ENCODE data around the gene ASCL2. TPM values are rescaled to one million over a fixed set of nuclear protein-coding genes. Genes with fewer than 3 reads are reported as not detected.
A peak's percentile ranks its signal among the peaks of the same experiment; 100 is the strongest.

The ASCL2 gene
- total RNA-seq, 4 donors from 2014 or later = 11.4 to 18.0 (median 15.9) TPM

GRCh38 chr11:2271077-2271326, 614 bp upstream of the ASCL2 start:
- Histone ChIP-seq H3K27me3 (peaks cover 47% of the 10 kb centered on the region), H3K9me3 (no peaks in the 10 kb centered on the region), H3K4me1 (peaks cover 39% of the 10 kb centered on the region), H3K27ac (no peak overlapping the region), H3K4me3 (peak overlapping the region; percentile 65), H3K36me3 (no peaks in the 10 kb centered on the region)
- TF ChIP-seq POLR2AphosphoS5 (IDR thresholded peaks at IDR 0.05) = no peak
- no peak for TF ChIP-seq EP300 (IDR thresholded peaks at IDR 0.05)
- no peak for TF ChIP-seq CTCF (IDR thresholded peaks at IDR 0.05)
- no peak for TF ChIP-seq POLR2A (IDR thresholded peaks at IDR 0.05)
- DNase-seq (ENCODE audit: low spot score in 2 of 2) = no peak
- no CpG with 5 or more reads among the region's 28 CpGs for WGBS

- DNase-seq (ENCODE audit: low spot score in 2 of 2) = peak in 1 of 2 donors; percentile 77
- Histone ChIP-seq H3K27me3 (peaks cover 47% of the 10 kb centered on the region), H3K27ac (peak overlapping the region; percentile 89), H3K36me3 (no peaks in the 10 kb centered on the region), H3K4me3 (peak overlapping the region; percentile 65), H3K4me1 (peaks cover 48% of the 10 kb centered on the region), H3K9me3 (no peaks in the 10 kb centered on the region)
- WGBS = 4% methylated on average over 24 of the region's 104 CpGs
- TF ChIP-seq POLR2AphosphoS5 (IDR thresholded peaks at IDR 0.05) = peak in 1 of 3 donors; percentile 35
- TF ChIP-seq CTCF (IDR thresholded peaks at IDR 0.05) = no peak
- no peak for TF ChIP-seq POLR2A (IDR thresholded peaks at IDR 0.05)
- TF ChIP-seq EP300 (IDR thresholded peaks at IDR 0.05) = no peak
Measured at GRCh38 chr11:2269601-2270321, 627 bp downstream of the ASCL2 start.

- Histone ChIP-seq H3K4me1 (peaks cover 48% of the 10 kb centered on the region), H3K27me3 (peaks cover 47% of the 10 kb centered on the region), H3K36me3 (no peaks in the 10 kb centered on the region), H3K4me3 (peak overlapping the region; percentile 65), H3K9me3 (no peaks in the 10 kb centered on the region), H3K27ac (peak overlapping the region; percentile 89)
- DNase-seq (ENCODE audit: low spot score in 2 of 2) = peak in 1 of 2 donors; percentile 80
- WGBS = 0% methylated on average over 10 of the region's 89 CpGs
- TF ChIP-seq POLR2A (IDR thresholded peaks at IDR 0.05) (no peak), POLR2AphosphoS5 (IDR thresholded peaks at IDR 0.05) (no peak), CTCF (IDR thresholded peaks at IDR 0.05) (no peak), EP300 (IDR thresholded peaks at IDR 0.05) (no peak)
Measured at GRCh38 chr11:2268729-2269600, 1.4 kb downstream of the ASCL2 start.

GRCh38 chr11:2267851-2268728, 2.3 kb downstream of the ASCL2 start:
- no peaks in the 10 kb centered on the region for H3K36me3 ChIP-seq
- peak overlapping the region; percentile 89 for H3K27ac ChIP-seq
- peaks cover 48% of the 10 kb centered on the region for H3K4me1 ChIP-seq
- H3K4me3 ChIP-seq = peak overlapping the region; percentile 65
- H3K27me3 ChIP-seq = peaks cover 47% of the 10 kb centered on the region
- H3K9me3 ChIP-seq = no peaks in the 10 kb centered on the region
- no peak for DNase-seq (ENCODE audit: low spot score in 2 of 2)
- 44% methylated on average over 5 of the region's 26 CpGs for WGBS
- TF ChIP-seq POLR2AphosphoS5 (IDR thresholded peaks at IDR 0.05) (no peak), CTCF (IDR thresholded peaks at IDR 0.05) (no peak), POLR2A (IDR thresholded peaks at IDR 0.05) (no peak), EP300 (IDR thresholded peaks at IDR 0.05) (no peak)
